Large intestine (tissue), 3 donors: ENCODE results near the gene SCRT2. TPM values are rescaled to one million over a fixed set of nuclear protein-coding genes. Genes with fewer than 3 reads are reported as not detected.

ENCODE experiments used
- DNase-seq, 2 donors: peaks; one replicate each; pipeline versions ENCODE4 v3.0.0 to v3.0.0-alpha.2; 2013
- H3K27ac ChIP-seq: one replicate; pipeline ENCODE4 v1.5.1; 2013; ENCODE audit warnings: low read length
- H3K27me3 ChIP-seq: 2 replicates; pipeline ENCODE4 v1.6.1; 2013; ENCODE audit warnings: low read length; ENCODE audit not compliant: control insufficient read depth, insufficient read depth
- H3K36me3 ChIP-seq: 2 replicates; pipeline ENCODE4 v1.6.1; 2013; ENCODE audit warnings: low read length; ENCODE audit not compliant: control insufficient read depth, insufficient read depth
- H3K4me1 ChIP-seq: one replicate; pipeline ENCODE4 v1.6.1; 2013; ENCODE audit warnings: low read length; ENCODE audit not compliant: control insufficient read depth, insufficient read depth
- H3K4me3 ChIP-seq: one replicate; pipeline ENCODE4 v1.5.1; 2013; ENCODE audit warnings: low read length
- H3K9me3 ChIP-seq: one replicate; pipeline ENCODE4 v1.6.1; 2013; ENCODE audit warnings: mild to moderate bottlenecking, low read depth, low read length, moderate library complexity; ENCODE audit not compliant: control insufficient read depth
- WGBS: methylation state at CpG from one replicate; pipeline ENCODE4 v1.1.5; 2013; ENCODE audit warnings: low lambda C conversion rate; ENCODE audit not compliant: insufficient coverage; 5-methylcytosine and 5-hydroxymethylcytosine counted together
- polyA plus RNA-seq: library from polyadenylated mRNA; unstranded; fragments of 120-200 nt; gene quantifications from one replicate; pipeline ENCODE4 v1.2.1, GENCODE V29; 2013

The SCRT2 gene
- polyA plus RNA-seq, 1 donor: 0.01 TPM

- H3K4me3 ChIP-seq: no peak overlapping the region
- H3K4me1 ChIP-seq: peaks cover 7% of the 10 kb centered on the region
- no peaks in the 10 kb centered on the region for H3K36me3 ChIP-seq
- no peak for DNase-seq
- H3K9me3 ChIP-seq: no peaks in the 10 kb centered on the region
- WGBS: no CpG with 5 or more reads among the region's 3 CpGs
- H3K27me3 ChIP-seq: peaks cover 78% of the 10 kb centered on the region
- H3K27ac ChIP-seq: no peak overlapping the region
These were observed 2.0 kb downstream of the SCRT2 start for GRCh38 chr20:673603-674001.

- Histone ChIP-seq H3K4me3 (no peak overlapping the region), H3K4me1 (peaks cover 7% of the 10 kb centered on the region), H3K9me3 (no peaks in the 10 kb centered on the region), H3K36me3 (no peaks in the 10 kb centered on the region), H3K27ac (no peak overlapping the region), H3K27me3 (peaks cover 76% of the 10 kb centered on the region)
- no CpG with 5 or more reads among the region's 7 CpGs for WGBS
- no peak for DNase-seq
These were observed 2.5 kb downstream of the SCRT2 start for GRCh38 chr20:672963-673602.

- WGBS: no CpG with 5 or more reads among the region's 9 CpGs
- H3K9me3 ChIP-seq: no peaks in the 10 kb centered on the region
- no peak overlapping the region for H3K4me3 ChIP-seq
- H3K27ac ChIP-seq: no peak overlapping the region
- no peak for DNase-seq
- H3K36me3 ChIP-seq: no peaks in the 10 kb centered on the region
- peaks cover 7% of the 10 kb centered on the region for H3K4me1 ChIP-seq
- peaks cover 76% of the 10 kb centered on the region for H3K27me3 ChIP-seq
These were observed 4.2 kb downstream of the SCRT2 start for GRCh38 chr20:671252-672030.

GRCh38 chr20:669573-669972 lies 6.0 kb downstream of the SCRT2 start:
- no peaks in the 10 kb centered on the region for H3K36me3 ChIP-seq
- DNase-seq: no peak
- no peak overlapping the region for H3K27ac ChIP-seq
- no peaks in the 10 kb centered on the region for H3K4me1 ChIP-seq
- WGBS: 100% methylated on average over 1 of the region's 7 CpGs
- no peak overlapping the region for H3K4me3 ChIP-seq
- peaks cover 79% of the 10 kb centered on the region for H3K27me3 ChIP-seq
- no peaks in the 10 kb centered on the region for H3K9me3 ChIP-seq

- no peak overlapping the region for H3K27ac ChIP-seq
- WGBS: no CpG with 5 or more reads among the region's 3 CpGs
- DNase-seq: no peak
- H3K4me3 ChIP-seq: no peak overlapping the region
- no peaks in the 10 kb centered on the region for H3K9me3 ChIP-seq
- H3K27me3 ChIP-seq: peaks cover 77% of the 10 kb centered on the region
- H3K4me1 ChIP-seq: no peaks in the 10 kb centered on the region
- no peaks in the 10 kb centered on the region for H3K36me3 ChIP-seq
These were observed 7.0 kb downstream of the SCRT2 start for GRCh38 chr20:668638-669037.

- Histone ChIP-seq H3K27me3 (peaks cover 76% of the 10 kb centered on the region), H3K36me3 (no peaks in the 10 kb centered on the region), H3K4me3 (no peak overlapping the region), H3K4me1 (no peaks in the 10 kb centered on the region), H3K9me3 (no peaks in the 10 kb centered on the region), H3K27ac (no peak overlapping the region)
- no peak for DNase-seq
These were observed 7.6 kb downstream of the SCRT2 start for GRCh38 chr20:668050-668449.

GRCh38 chr20:667351-668034 lies 8.1 kb downstream of the SCRT2 start:
- Histone ChIP-seq H3K27ac (no peak overlapping the region), H3K4me3 (no peak overlapping the region), H3K9me3 (no peaks in the 10 kb centered on the region), H3K27me3 (peaks cover 76% of the 10 kb centered on the region), H3K36me3 (no peaks in the 10 kb centered on the region), H3K4me1 (no peaks in the 10 kb centered on the region)
- no peak for DNase-seq
- no CpG with 5 or more reads among the region's 9 CpGs for WGBS

GRCh38 chr20:666877-667276 lies 8.7 kb downstream of the SCRT2 start:
- Histone ChIP-seq H3K9me3 (no peaks in the 10 kb centered on the region), H3K4me3 (no peak overlapping the region), H3K4me1 (no peaks in the 10 kb centered on the region), H3K27me3 (peaks cover 76% of the 10 kb centered on the region), H3K36me3 (no peaks in the 10 kb centered on the region), H3K27ac (no peak overlapping the region)
- DNase-seq: no peak
- no CpG with 5 or more reads among the region's 4 CpGs for WGBS

GRCh38 chr20:665276-665675 lies 10.3 kb downstream of the SCRT2 start:
- WGBS: no CpG with 5 or more reads among the region's 6 CpGs
- H3K27ac ChIP-seq: no peak overlapping the region
- no peaks in the 10 kb centered on the region for H3K4me1 ChIP-seq
- no peaks in the 10 kb centered on the region for H3K9me3 ChIP-seq
- DNase-seq: no peak
- H3K36me3 ChIP-seq: no peaks in the 10 kb centered on the region
- peaks cover 78% of the 10 kb centered on the region for H3K27me3 ChIP-seq
- no peak overlapping the region for H3K4me3 ChIP-seq

- no peaks in the 10 kb centered on the region for H3K9me3 ChIP-seq
- no peaks in the 10 kb centered on the region for H3K4me1 ChIP-seq
- no peak for DNase-seq
- no peaks in the 10 kb centered on the region for H3K36me3 ChIP-seq
- peaks cover 77% of the 10 kb centered on the region for H3K27me3 ChIP-seq
- WGBS: no CpG with 5 or more reads among the region's 13 CpGs
- no peak overlapping the region for H3K27ac ChIP-seq
- H3K4me3 ChIP-seq: no peak overlapping the region
These were observed 11.0 kb downstream of the SCRT2 start for GRCh38 chr20:664576-664975.
